Right lobe of liver (tissue), 6 donors: ENCODE results near the gene SLC13A4. TPM values are rescaled to one million over a fixed set of nuclear protein-coding genes. Genes with fewer than 3 reads are reported as not detected.

Experiments
- ATAC-seq, 4 donors: fragments of 200-7000 bp; cut with Tn5 transposase; one replicate each; pipeline ENCODE4 v1.9.1; 2020; ENCODE audit warnings: mild to moderate bottlenecking in 4 of 4, moderate library complexity in 4 of 4
- DNase-seq, 3 donors: peaks; one replicate each; pipeline ENCODE4 v3.0.0-alpha.2; 2020
- H3K27ac ChIP-seq, 3 donors: fragments of 200-600 bp; one replicate each; pipeline ENCODE4 v1.8.0; 2022
- H3K27me3 ChIP-seq, 2 donors: fragments of 200-600 bp; one replicate each; pipeline ENCODE4 v1.8.0; 2022
- H3K36me3 ChIP-seq, 4 donors: fragments of 200-600 bp; sonication (generic) in 1 of 4; one replicate each; pipeline versions ENCODE4 v1.5.1 to v1.8.0; 2017 to 2022; ENCODE audit warnings: control low read depth in 1 of 4
- H3K4me1 ChIP-seq, 4 donors: fragments of 200-600 bp; sonication (generic) in 1 of 4; one replicate each; pipeline versions ENCODE4 v1.5.1 to v1.8.0; 2017 to 2022; ENCODE audit warnings: control low read depth in 1 of 4
- H3K4me3 ChIP-seq, 3 donors: fragments of 200-600 bp; one replicate each; pipeline ENCODE4 v1.8.0; 2022
- H3K9me3 ChIP-seq, 4 donors: fragments of 200-600 bp; sonication (generic) in 1 of 4; one replicate each; pipeline versions ENCODE4 v1.5.1 to v1.8.0; 2017 to 2022; ENCODE audit warnings: control low read depth in 1 of 4
- CTCF ChIP-seq, 4 donors: fragments of 200-600 bp in 3 of 4; fragments of 450-650 bp in 1 of 4; IDR thresholded peaks; one replicate each; pipeline versions ENCODE4 v1.5.1 to v1.8.0; 2016 to 2022; ENCODE audit warnings: antibody characterized with exemption in 4 of 4, mild to moderate bottlenecking in 2 of 4
- POLR2A ChIP-seq: fragments of 450-650 bp; IDR thresholded peaks from one replicate; pipeline ENCODE4 v1.6.1; 2017; ENCODE audit warnings: antibody characterized with exemption, mild to moderate bottlenecking
- WGBS: methylation state at CpG from one replicate; pipeline ENCODE4 v1.1.6; 2018; ENCODE audit warnings: low coverage, low lambda C conversion rate; ENCODE audit not compliant: insufficient coverage; ENCODE audit errors: missing lambda C conversion rate; 5-methylcytosine and 5-hydroxymethylcytosine counted together
- intact Hi-C, 2 donors: fragments of 100-400 bp; cut with DNase I; formaldehyde crosslinking; loops; one replicate each; pipeline versions ENCODE4 v1.11.2 to v1.14.1; 2022
- total RNA-seq, 6 experiments: library from RNA; depleted of rRNA in 2 of 6; stranded (reverse); fragments of >200 nt in 2 of 6; fragmentation: NEBNext Ultra II Directional in 3 of 6; extraction: Animal tissue kit (Norgen Biotek cat#: 25700) in 3 of 6; gene quantifications; one replicate each; pipeline versions ENCODE4 v1.1.0 to v1.2.4, GENCODE V29; 2016 to 2023
- donor health status: DM: no; HTN: yes; CAD: no.
- donor health status: DM: no; HTN: no; CAD: no.
- donor health status: DM: no; HTN: no; CAD: no.
- donor health status: DM: no; HTN: yes; CAD: no.
- donor health status: DM: no; HTN: yes; CAD: no.

Gene SLC13A4
- total RNA-seq, 6 experiments from 2014 or later = 0.09 to 0.25 (median 0.18) TPM; not detected in 2

DNA sequence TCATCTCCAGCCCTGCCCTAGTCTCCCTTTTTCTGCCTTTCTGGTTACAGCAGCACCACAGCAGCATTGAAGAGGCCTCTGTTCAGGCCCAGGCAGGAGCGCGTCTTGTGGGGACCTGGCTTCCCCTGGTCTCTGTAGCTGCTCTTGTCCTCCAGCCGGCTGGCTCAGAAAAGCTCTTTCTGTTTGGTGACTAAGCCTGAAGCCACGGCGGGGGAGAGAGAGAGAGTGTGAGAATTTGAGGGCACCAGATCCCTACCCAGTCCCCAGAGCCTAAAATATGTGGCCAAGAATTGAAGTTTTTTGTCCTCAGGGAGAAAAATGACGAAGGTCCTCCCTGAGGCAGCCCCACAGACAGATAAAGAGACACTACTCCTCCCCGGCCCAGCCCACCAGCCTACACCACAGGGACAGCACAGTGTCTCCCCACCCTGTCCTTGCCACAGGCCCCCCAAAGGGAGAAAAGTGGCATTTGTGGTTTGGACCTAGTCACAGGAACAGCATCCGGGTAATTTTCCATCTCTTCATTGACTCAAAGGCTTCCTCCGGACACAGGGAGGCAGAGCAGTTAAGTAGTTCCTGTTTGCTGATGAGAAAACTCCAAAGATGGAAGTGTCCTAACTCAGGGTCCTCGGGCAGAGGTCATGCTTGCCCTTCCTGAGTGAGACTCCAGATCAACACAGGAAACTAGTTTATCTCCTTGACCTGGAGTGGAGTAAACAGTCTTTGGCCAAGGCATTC is 33.9 kb upstream of the SLC13A4 start:
- H3K9me3 ChIP-seq = no peaks in the 10 kb centered on the region
- H3K27ac ChIP-seq = peak overlapping the region; percentile 47 to 75 (median 48)
- no peaks in the 10 kb centered on the region for H3K4me1 ChIP-seq
- 13% methylated on average over 6 of the region's 10 CpGs for WGBS
- no peak overlapping the region for H3K4me3 ChIP-seq
- H3K36me3 ChIP-seq = no peaks in the 10 kb centered on the region
- ATAC-seq = peak; percentile 78 to 89 (median 84)
- TF ChIP-seq CTCF (IDR thresholded peaks at IDR 0.05) (no peak), POLR2A (no peak)
- DNase-seq = peak in 1 of 3 donors; percentile 32
- H3K27me3 ChIP-seq = no peaks in the 10 kb centered on the region
- intact Hi-C loops = no loop called here

GRCh38 chr7:135759532-135759931 is 31.5 kb upstream of the SLC13A4 start:
- Histone ChIP-seq H3K27ac (peak overlapping the region in 1 of 3 donors; percentile 61), H3K4me1 (no peaks in the 10 kb centered on the region), H3K27me3 (no peaks in the 10 kb centered on the region), H3K9me3 (no peaks in the 10 kb centered on the region), H3K36me3 (no peaks in the 10 kb centered on the region), H3K4me3 (no peak overlapping the region)
- ATAC-seq = no peak
- DNase-seq = no peak
- intact Hi-C loops = no loop called here
- no peak for TF ChIP-seq POLR2A
- TF ChIP-seq CTCF (IDR thresholded peaks at IDR 0.05) = no peak
- WGBS = 41% methylated on average over 4 of the region's 4 CpGs

DNA sequence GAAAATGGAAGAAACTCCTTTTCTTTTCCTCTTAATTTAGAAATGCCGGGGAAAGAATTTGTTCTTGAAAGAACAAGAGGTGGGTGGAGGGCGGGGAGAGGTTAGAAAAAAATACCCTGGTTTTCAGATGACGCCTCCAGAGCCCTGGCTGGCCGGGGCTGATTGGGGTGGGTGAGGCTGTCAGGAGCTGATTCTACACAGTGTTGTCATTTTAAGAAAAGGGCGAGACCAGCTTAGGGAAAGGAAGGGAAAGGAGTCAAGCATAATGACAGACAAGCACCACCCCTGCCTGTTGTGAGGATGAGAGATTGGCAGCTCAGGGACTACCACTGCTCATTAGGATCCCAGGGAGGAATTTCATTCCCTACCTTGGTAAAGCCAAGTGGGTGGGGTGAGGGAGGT is 30.5 kb upstream of the SLC13A4 start:
- Histone ChIP-seq H3K27ac (peak overlapping the region; percentile 30 to 66 (median 61)), H3K9me3 (no peaks in the 10 kb centered on the region), H3K27me3 (no peaks in the 10 kb centered on the region), H3K36me3 (no peaks in the 10 kb centered on the region), H3K4me3 (no peak overlapping the region), H3K4me1 (no peaks in the 10 kb centered on the region)
- TF ChIP-seq CTCF (IDR thresholded peaks at IDR 0.05) (no peak), POLR2A (no peak)
- ATAC-seq = peak in 3 of 4 donors; percentile 21 to 26 (median 23)
- WGBS = 24% methylated on average over 5 of the region's 5 CpGs
- no peak for DNase-seq
- intact Hi-C loops = no loop called here

DNA sequence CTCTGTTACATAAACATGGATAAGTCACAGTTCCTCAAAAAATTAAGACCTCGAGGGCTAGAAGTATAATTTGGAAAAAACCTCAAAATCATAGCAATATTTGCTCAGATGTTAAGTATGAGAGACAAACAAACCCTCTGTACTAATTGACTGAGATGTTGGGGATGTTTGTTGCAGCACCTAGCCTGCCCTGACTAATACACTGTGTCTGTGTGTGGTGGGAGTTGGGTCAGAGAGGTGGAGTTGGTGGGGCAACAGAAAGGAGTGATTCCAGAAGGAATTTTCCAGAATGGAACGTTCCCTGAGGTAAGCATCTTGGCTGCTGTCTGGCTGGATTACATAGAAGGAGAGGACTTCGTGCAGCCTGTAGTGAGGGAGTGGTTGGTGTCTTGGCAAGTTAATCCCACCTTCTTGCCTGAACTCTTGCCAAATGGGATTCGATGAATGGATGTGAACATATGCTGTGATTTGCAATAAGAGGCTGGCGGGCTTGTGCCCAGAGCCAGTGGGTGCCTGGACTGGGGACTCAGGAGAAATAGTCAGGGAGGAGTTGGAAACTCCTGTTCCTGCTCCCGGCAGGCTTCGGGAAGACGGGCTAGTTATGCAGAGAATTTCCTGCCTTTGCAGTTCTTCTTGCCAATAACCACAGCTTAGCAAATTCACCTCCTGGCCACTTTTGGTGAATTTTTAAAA is 29.9 kb upstream of the SLC13A4 start:
- TF ChIP-seq POLR2A (no peak), CTCF (IDR thresholded peaks at IDR 0.05) (no peak)
- peak in 2 of 4 donors; percentile 24 to 46 for ATAC-seq
- WGBS = 52% methylated on average over 6 of the region's 8 CpGs
- Histone ChIP-seq H3K4me1 (no peaks in the 10 kb centered on the region), H3K4me3 (no peak overlapping the region), H3K9me3 (no peaks in the 10 kb centered on the region), H3K27me3 (no peaks in the 10 kb centered on the region), H3K27ac (peak overlapping the region; percentile 30 to 66 (median 61)), H3K36me3 (no peaks in the 10 kb centered on the region)
- intact Hi-C loops = no loop called here
- no peak for DNase-seq
